GM23338 (cell line): ENCODE data around the gene MBLAC1.

ENCODE experiments used
- EZH2 ChIP-seq: fragments of 200-600 bp; sonication (generic); IDR thresholded peaks from one replicate; pipeline ENCODE4 v1.8.0; 2017; ENCODE audit warnings: antibody characterized with exemption, mild to moderate bottlenecking, low read depth; ENCODE audit not compliant: unreplicated experiment
- EZH2phosphoT487 ChIP-seq: fragments of 200-600 bp; sonication (generic); IDR thresholded peaks from one replicate; pipeline ENCODE4 v1.8.1; 2018; ENCODE audit warnings: antibody characterized with exemption; ENCODE audit not compliant: unreplicated experiment
- TF ChIP-seq, protein P1 (sequence below), 2 experiments: fragments of 200-600 bp in 1 of 2; sonication (generic) in 1 of 2; conservative IDR thresholded peaks; 2 replicates each; pipeline versions ENCODE4 v1.5.1 to v1.6.1; 2016 to 2017; ENCODE audit warnings: antibody characterized with exemption in 2 of 2, low read depth in 2 of 2, mild to moderate bottlenecking in 2 of 2, moderate library complexity in 1 of 2

DNA sequence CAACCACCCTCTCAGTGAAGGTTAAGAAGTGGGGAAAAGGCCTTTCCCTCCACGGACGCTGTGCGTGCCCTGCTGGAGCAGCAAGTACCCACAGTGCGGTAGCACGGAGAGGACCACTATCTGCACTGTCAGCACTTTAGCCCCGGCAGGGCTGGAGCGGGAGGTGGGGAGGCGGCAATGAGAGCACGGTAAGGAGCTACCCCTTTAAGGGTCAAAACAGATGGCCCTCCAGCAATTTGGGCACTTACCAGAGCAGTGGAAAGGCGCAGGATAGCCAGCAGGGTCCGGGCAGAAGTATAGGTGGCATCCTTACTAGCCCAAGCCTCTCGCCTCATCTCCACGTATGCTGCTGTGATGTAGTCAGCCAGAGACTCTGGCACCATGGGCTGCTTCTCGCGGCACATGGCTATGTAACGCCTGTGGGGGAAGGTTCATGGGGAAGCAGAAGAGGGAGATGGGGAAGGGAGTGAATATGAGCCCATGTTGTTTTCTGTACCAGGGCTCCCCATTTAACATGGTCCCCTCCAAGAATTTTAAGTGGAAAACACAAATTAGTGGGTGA, 32.8 kb upstream of the MBLAC1 start:
- TF ChIP-seq, protein P1, sequence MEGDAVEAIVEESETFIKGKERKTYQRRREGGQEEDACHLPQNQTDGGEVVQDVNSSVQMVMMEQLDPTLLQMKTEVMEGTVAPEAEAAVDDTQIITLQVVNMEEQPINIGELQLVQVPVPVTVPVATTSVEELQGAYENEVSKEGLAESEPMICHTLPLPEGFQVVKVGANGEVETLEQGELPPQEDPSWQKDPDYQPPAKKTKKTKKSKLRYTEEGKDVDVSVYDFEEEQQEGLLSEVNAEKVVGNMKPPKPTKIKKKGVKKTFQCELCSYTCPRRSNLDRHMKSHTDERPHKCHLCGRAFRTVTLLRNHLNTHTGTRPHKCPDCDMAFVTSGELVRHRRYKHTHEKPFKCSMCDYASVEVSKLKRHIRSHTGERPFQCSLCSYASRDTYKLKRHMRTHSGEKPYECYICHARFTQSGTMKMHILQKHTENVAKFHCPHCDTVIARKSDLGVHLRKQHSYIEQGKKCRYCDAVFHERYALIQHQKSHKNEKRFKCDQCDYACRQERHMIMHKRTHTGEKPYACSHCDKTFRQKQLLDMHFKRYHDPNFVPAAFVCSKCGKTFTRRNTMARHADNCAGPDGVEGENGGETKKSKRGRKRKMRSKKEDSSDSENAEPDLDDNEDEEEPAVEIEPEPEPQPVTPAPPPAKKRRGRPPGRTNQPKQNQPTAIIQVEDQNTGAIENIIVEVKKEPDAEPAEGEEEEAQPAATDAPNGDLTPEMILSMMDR (conservative IDR thresholded peaks at IDR 0.05; ENCODE audit: low read depth in 2 of 2), result no peak
- no peak for TF ChIP-seq EZH2
- no peak for TF ChIP-seq EZH2phosphoT487
